Retinal pigment epithelial cell (primary cell): ENCODE results near the gene DENND5B.

Experiments used
- DNase-seq: peaks from one replicate; pipeline ENCODE4 v3.0.0-alpha.2; 2010; ENCODE audit warnings: low read depth
- H3K4me3 ChIP-seq: 2 replicates; pipeline ENCODE4 v1.5.1; 2011; ENCODE audit warnings: mild to moderate bottlenecking, low read length, control low read depth, moderate library complexity
- TF ChIP-seq, protein P1 (sequence below): conservative IDR thresholded peaks from 2 replicates; pipeline ENCODE4 v1.5.1; 2011; ENCODE audit warnings: low read depth, low read length, control low read depth, inconsistent platforms

DENND5B gene

DNA sequence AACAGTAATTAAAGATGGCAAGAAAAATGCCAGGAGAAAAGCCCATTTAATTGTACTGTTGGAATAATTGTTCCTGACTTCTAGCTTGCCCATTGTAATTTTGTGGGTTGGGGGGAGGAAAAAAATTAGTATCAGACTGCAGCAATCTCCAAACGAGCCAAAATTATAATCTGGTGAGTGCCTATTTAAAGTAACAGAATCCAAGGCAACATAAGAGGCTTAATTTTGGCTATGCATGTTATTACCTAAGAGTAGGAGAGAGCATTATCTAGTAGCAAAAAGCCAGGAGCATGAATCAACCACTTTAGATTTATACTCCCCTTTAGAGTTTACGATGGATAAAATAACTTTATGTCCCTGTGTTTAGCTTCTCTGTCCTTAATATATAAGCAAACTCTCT, 14.6 kb upstream of the DENND5B start:
- DNase-seq: peak; percentile 72
- TF ChIP-seq, protein P1, sequence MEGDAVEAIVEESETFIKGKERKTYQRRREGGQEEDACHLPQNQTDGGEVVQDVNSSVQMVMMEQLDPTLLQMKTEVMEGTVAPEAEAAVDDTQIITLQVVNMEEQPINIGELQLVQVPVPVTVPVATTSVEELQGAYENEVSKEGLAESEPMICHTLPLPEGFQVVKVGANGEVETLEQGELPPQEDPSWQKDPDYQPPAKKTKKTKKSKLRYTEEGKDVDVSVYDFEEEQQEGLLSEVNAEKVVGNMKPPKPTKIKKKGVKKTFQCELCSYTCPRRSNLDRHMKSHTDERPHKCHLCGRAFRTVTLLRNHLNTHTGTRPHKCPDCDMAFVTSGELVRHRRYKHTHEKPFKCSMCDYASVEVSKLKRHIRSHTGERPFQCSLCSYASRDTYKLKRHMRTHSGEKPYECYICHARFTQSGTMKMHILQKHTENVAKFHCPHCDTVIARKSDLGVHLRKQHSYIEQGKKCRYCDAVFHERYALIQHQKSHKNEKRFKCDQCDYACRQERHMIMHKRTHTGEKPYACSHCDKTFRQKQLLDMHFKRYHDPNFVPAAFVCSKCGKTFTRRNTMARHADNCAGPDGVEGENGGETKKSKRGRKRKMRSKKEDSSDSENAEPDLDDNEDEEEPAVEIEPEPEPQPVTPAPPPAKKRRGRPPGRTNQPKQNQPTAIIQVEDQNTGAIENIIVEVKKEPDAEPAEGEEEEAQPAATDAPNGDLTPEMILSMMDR: no peak

DNA sequence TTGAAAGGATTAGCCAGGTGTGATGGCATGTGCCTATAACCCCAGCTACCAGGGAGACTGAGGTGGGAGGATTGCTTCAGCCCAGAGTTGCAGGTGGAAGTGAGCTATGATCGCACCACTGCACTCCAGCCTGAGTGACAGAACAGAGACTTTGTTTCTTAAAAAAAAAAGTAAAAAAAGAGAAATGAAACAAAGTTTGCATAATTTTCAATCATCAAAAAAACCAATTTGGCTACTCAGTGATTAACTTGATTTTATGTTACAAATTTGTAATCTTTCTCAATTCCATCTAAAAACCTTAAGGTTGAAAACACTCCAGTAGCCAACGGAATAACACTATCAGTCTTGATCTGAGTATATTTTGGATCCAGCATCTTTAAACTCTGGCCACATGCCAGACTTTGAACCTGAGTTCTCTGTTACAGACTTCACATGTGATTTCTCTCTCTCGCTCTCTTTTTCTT, 12.6 kb upstream of the DENND5B start:
- no peak for DNase-seq
- TF ChIP-seq, protein P1: no peak
- no peak overlapping the region for H3K4me3 ChIP-seq

More for the DNA sequence above, 14.6 kb upstream of the DENND5B start:
- no peak overlapping the region for H3K4me3 ChIP-seq

DNA sequence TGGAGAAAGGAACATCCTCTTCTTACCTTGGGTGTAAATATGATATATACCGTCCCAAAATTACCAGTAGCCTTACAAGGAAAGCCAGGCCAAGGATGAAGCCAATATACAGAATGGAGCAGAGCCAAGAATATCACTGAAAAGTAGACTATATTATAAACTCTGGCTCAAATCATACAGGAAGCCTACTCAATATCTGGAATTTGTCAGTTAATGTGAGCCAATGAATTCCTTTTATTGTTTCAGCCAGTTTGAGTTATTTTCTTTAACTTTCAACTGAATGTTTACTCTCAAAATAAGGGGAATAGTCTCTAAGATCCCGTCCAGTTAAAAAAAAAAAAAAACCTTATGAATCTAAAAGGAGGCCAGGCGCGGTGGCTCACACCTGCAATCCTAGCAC, 9.8 kb upstream of the DENND5B start:
- TF ChIP-seq, protein P1: no peak
- no peak for DNase-seq

DNA sequence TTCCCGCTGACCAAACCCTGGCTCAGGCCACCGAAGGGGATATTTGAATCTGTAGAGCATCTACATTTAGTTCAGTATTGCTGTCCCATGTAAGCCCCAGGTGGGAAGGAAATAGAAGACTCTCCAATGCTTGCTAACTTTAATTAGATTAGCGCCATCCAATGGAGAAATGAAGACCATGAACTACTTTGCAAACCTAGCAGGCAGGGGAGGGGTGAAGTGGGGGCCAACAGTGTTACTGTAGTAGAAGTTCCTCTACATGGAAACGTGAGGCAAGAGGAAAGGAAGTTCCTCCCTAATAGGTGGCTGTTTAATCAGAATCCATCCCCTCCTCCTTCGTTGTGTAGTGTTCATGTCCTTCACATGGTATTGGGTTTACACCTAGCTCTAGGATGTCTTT, 9.3 kb upstream of the DENND5B start:
- TF ChIP-seq, protein P1: no peak
- DNase-seq: no peak
- no peak overlapping the region for H3K4me3 ChIP-seq

More for the DNA sequence above, 9.8 kb upstream of the DENND5B start:
- no peak overlapping the region for H3K4me3 ChIP-seq

DNA sequence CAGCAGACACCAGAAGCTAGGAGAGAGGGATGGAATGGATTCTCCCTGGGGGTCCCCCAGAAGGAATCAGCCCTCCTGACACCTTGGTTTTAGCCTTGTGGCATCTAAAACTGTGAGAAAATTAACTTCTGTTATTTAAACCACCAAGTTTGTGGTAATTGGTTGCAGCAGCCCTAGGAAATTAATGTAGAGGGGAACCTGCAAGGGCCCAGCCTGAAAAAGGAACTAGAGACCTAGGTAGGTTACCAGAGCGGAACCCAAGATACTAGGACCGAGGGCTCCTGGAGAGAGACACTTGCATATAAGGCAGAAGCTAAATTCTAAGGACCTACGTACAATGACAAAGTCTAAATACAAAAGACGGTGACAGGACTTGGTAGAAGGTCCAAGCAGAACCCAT, 8.1 kb upstream of the DENND5B start:
- no peak for DNase-seq
- H3K4me3 ChIP-seq: no peak overlapping the region
- TF ChIP-seq, protein P1: no peak

DNA sequence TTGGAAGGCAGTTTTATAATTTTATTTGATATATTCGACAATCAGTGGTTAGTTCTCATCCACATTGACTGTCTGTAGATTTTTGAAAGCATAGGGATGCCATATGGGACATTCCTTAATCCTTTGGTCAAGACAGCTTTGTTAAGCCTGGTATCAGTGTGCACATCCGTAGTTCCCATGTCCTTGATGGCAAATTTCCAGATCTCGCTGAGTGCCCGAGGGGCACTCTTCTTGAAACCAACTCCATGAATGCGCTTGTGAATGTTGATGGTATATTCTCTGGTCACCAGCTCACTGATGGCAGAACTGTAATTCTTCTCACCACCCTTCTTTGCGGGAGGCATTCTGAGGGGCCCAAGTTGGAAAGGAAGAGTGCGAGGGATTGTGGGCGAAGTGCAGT, 6.1 kb upstream of the DENND5B start:
- no peak overlapping the region for H3K4me3 ChIP-seq
- TF ChIP-seq, protein P1: no peak
- no peak for DNase-seq

DNA sequence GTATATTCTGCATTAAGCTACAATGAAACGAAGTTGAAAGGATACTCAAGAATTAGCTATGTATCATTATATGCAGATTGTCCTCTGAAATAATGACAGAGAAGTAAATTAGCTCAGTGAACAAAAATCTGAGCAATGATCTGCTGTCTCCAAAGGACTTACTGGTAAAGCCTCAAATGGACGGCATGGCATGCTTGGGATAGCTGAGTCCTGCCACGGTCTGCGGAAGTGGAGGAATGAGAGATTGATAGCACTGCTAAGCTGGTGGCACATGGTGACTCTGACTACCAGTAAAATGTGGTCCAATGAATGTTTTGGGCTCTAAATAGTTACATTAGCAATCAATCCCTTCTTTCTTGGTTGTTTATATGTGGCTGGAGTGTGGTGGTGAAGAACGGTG, 3.7 kb upstream of the DENND5B start:
- TF ChIP-seq, protein P1: no peak
- H3K4me3 ChIP-seq: no peak overlapping the region
- no peak for DNase-seq
